ENCODE measurements around the gene TCL1A. TPM values are rescaled to one million over a fixed set of nuclear protein-coding genes. Genes with fewer than 3 reads are reported as not detected.

TCL1A gene
- total and polyA plus RNA-seq, 9 of the 15 experiments (the other 6 are each of a cell fraction or from before 2014, with no cell fraction given), result 0.10 to 0.11 TPM; not detected in 7

- FAIRE-seq (no peak), ATAC-seq (no peak), DNase-seq (ENCODE audit: extremely low read depth in 1 of 4, low spot score in 3 of 4) (no peak)
- intact Hi-C loops (cut with micrococcal nuclease) (loop anchor here (10.0 kb wide), 1 partner anchor 115 kb away; no protein-coding TSS in a partner anchor), in situ Hi-C loops (cut with MboI) (no loop called here)
- Histone ChIP-seq H3K9ac (ENCODE audit: insufficient read depth in 1 of 2, low read depth in 2 of 2, low read length in 2 of 2) (no peak overlapping the region), H2AFZ (ENCODE audit: low read depth, low read length) (no peak overlapping the region), H3K79me2 (ENCODE audit: control insufficient read depth, insufficient read depth, low read length) (no peaks in the 10 kb centered on the region), H3K4me3 (no peak overlapping the region), H3K27ac (ENCODE audit: extremely low read depth, low read depth, low read length) (no peak overlapping the region), H3K9me1 (ENCODE audit: control insufficient read depth, insufficient read depth, low read length) (no peaks in the 10 kb centered on the region), H3K36me3 (ENCODE audit: control insufficient read depth, insufficient read depth, low read length) (no peaks in the 10 kb centered on the region), H3K4me2 (ENCODE audit: insufficient read depth, low read length) (no peak overlapping the region), H3K9me3 (replicated peaks; ENCODE audit: control insufficient read depth, insufficient read depth, low read depth, low read length) (no peaks in the 10 kb centered on the region), H3K4me1 (replicated peaks in 1 of 2; ENCODE audit: control insufficient read depth in 2 of 2, insufficient read depth in 2 of 2, low read length in 2 of 2) (no peaks in the 10 kb centered on the region), H3K27me3 (ENCODE audit: control insufficient read depth in 2 of 2, insufficient read depth in 2 of 2, low read length in 2 of 2) (no peaks in the 10 kb centered on the region), H4K20me1 (replicated peaks; ENCODE audit: control insufficient read depth, insufficient read depth, low read length) (no peaks in the 10 kb centered on the region)
- no TSS peak for BruUV-seq (replicated peaks)
- WGBS (ENCODE audit: insufficient coverage, low coverage, missing lambda C conversion rate), result 3% methylated on average over 7 of the region's 8 CpGs
- POLR2A ChIA-PET, result no interaction called here
- TF ChIP-seq RAD51 (IDR thresholded peaks at IDR 0.05; ENCODE audit: borderline replicate concordance, low read depth), result no peak
- TF ChIP-seq NR3C1 (CRISPR knock-in tag; IDR thresholded peaks at IDR 0.05), result no peak
- no peak for TF ChIP-seq ZNF551 (CRISPR knock-in tag; IDR thresholded peaks at IDR 0.05)
- TF ChIP-seq ZNF75A (CRISPR knock-in tag; IDR thresholded peaks at IDR 0.05), result no peak
- TF ChIP-seq NR2F6 (CRISPR knock-in tag; IDR thresholded peaks at IDR 0.05), result no peak
- no peak for TF ChIP-seq NCOA4 (IDR thresholded peaks at IDR 0.05; ENCODE audit: partially characterized antibody)
- no peak for TF ChIP-seq RNF2 (IDR thresholded peaks at IDR 0.05)
- CTCF ChIA-PET (ENCODE audit: low intra/inter-chr PET ratio), result no interaction called here
Measured at GRCh38 chr14:95679998-95680735, 33.8 kb downstream of the TCL1A start.
